ENCODE measurements around the gene LIPA.
"Not testable (repeated sequence)": the region's sequence is repeated elsewhere in the genome, so short reads cannot be mapped to it uniquely, and the experiment has no call there.

Gene LIPA

DNA sequence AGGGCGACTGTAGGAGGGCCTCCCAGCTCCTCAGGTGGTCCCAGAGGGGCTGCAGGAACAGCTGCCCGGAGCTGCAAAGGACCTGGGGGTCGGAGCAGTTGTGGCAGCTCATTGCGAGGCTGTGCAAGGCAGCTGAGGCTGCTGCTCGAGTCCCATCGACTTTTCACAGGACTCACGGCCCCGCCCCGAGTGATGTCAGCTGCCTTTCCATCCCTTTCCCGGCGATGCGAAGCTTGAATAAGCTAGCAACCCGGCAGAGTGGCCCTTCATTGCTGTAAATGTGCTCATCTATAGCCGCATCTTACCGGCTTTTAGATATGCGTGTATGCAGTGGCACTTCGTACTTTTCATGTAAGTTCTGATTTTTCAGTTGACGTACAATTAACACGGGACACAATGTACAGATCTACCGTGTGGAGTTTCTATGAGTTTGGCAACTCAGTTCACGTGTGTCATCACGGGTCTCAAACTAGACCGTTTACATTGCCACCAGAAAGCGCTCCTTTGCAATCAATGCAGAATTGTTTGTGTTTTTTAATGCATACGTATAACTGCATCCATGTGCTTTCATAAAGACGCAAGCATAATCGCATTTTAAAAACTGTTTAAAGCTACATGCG is 44.3 kb downstream of the LIPA start, which contains the start of gene CH25H:
Gene CH25H, minus strand, starts transcription at position 137 of the 620 bp plus-strand sequence. Its CDS starts 25 bp downstream, at position 112.
- peak; percentile 80 for DNase-seq

DNA sequence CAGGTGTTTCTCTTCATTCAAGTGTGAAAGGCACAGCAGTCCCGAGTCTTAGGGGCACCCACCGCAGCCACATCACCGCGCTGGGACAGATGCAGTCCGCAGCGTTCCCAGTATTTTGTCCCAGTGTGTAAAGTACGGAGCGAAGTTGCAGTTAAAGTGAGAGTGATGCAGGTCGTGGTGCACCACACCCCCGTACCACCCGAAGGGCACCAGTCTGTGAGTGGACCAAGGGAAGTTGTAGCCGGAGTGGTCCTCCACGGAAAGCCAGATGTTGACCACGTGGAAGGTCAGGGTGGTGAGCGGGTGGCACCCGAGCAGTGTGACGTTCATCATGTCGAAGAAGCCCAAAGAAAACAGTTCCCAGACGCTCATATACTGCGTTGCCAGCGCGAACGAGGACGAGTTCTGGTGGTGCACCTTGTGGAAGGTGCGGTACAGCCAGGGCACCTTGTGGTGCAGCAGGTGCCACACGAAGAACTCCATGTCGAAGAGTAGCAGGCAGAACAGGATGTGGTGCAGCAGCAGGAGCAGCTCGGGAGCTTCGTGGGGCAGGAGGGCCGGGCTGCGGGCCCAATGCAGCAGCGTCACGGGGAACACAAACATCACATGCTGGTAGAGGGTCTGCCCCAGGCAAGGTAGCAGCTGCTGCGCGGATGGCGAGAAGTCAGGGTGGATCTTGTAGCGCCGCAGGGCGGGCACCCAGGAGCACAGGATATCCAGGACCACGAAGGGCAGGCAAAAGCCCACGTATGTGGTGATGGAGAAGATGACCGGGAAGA is 45.0 kb downstream of the LIPA start:
- peak; percentile 40 for DNase-seq

DNA sequence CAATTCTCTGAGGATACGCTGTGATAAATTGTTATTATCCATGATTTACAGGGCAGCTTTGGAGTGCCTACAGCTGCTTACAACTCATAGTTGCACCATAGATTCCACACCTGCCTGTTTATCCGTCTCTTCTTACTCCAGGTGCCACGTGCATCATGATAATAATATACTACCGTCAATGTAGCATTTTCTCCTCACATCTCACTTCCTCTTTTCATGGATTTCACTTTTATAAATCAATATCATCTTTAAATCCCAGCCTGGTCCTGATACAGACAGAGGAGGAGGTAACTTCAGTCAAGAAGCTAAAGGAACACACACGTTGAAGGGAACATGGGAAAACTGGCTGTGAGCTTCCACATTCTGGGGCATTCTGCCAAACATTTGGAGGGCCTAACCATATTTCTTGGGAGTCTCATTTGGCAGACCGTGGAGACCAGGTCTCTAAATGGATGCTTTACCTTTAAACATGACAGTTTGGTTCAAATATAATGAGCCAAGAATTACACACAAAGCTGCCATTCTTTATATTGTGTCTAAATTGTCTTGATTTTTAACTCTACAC is 46.9 kb downstream of the LIPA start:
- DNase-seq, result no peak

DNA sequence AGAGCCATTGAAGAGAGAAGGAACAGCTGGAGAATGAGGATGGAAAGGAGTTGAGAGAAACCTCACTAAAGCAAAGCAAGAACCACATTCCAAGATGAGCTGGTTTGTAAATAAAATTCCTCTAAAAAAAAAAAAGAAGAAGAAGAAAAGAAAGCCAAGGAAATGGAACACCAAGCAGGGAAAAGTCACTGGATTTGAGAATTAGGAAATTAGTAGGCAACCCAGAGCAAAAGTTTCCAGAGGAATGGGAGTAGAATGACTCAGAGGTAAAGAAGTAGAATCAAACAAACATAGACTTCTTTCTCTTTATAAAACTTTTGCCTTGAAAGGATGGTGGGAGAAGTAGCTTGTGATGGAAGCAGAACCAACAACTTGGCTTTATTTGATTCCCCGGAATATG is 48.3 kb downstream of the LIPA start:
- no peak for DNase-seq

DNA sequence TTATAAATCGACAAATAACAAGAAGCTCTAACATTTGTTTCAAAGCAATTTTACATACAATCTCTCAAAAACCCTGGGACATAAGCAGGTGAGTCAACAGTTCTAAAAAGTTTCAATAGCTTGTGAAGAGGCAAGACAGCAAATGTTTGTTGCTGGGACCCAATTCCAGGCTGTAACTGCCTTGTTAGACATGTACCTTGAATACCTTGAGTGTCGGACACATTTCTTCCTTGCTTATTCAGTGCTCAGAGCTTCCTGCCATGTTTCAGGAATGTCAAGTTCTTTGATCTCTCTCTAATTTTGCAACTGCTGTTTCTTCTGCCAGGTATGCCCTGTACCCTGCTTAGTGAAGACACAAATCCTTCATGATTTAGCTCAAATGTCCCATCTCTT is 49.5 kb downstream of the LIPA start:
- DNase-seq, result no peak

DNA sequence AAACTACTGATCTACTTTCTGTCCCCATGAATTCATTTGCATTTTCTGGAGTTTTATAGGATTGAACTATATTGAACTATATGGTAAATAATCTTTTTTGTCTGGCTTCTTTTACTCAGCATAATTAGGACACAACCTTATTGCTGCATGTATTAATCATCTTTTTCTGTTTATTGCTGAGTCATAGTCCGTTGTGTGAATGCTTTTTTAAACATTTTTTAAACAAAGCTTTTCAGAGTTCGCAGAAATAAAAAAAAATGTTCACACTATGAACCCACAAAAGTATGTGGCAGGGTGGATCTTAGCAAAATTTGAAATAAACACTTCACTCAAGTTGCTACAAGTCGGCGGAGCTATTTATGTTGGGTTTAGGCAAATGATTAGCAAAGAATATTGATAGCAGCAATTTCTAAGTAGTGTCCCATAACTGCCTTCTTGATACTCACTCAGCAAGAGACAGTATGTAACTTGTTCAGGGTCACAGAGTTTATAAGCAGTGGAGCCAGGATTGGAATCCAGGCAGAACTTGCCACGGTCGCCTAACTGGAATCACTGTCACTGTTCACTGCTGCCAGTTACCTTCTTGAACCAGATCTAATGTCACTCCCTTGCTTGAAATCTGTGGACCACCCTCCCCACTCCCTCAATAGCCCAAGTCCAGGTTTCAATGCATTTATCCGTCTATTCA is 50.1 kb downstream of the LIPA start:
- no peak for DNase-seq

DNA sequence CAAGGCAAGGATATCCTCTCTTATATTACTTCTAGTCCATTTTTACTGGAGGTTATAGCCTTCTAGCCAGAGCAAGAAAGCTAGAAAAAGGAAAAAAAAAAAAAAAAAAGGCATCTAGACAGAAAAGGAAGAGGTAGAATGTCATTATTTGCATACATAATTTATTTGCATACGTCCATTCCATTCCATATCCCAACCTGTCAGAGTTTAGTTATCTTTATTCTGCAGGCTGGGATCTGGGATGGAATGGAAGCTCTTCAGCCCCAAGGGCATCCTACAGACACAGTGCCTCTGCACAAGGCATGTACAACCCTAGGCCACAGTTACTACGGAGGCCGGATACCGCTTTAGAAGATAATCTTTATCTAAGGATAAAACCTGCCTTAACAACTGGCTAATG is 54.1 kb downstream of the LIPA start:
- DNase-seq, result no peak

DNA sequence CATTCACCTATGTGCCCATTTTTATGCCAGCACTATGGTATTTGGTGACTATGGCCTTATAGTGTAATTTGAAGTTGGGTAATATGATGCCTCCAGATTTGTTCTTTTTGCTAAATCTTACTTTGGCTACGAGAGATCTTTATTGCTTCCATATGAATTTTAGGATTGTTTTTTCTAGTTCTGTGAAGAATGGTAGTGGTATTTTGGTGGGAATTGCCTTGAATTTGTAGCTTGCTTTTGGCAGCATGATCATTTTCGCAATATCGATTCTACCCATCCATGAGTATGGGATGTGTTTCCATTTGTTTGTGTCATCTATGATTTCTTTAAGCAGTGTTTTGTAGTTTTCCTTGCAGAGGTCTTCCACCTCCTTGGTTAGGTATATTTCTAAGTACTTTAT is 60.3 kb downstream of the LIPA start:
- DNase-seq, result not testable (repeated sequence)

DNA sequence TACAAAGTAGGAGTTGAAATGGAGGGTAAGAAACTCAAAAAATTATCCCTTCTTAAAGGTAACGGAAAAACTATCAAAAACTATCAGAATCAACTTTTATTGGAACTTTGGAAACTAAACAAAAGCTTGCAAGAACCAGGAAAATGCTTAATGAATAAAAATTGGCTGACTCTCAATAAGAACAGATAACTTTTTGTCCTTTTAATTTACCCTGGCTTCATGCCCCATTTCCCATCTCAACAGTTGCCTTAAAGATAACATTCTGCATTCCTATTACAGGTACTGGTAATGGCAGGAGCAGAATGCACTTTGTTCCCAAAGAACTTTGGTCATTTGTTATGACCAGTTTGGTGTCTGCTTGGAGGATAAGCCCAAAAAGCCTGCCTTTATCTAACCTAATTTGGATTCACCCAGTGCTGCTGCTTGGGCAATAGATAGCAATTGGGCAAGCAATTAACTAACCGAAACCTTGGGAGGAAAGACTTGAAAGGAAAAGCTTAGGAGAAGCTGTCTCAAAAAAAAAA is 62.3 kb downstream of the LIPA start:
- DNase-seq, result no peak

DNA sequence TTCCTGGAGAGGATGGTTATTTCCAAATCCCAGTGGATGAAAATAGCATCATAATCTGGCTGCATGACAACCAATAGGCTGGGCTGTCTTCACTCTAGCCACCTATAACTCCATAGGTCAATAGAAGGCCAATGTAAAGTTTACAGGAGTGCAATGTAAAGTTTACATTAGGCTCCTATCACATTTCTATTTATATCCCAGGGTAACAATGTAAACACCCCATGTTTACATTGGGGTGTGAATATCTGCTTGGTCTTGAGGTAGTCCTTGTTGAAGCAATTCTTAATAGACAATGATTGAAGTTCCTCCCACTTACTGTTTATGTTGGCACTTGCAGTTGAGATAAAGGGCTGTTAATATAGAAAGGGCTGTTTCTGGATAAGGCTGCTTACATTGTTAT is 65.9 kb downstream of the LIPA start:
- no peak for DNase-seq

DNA sequence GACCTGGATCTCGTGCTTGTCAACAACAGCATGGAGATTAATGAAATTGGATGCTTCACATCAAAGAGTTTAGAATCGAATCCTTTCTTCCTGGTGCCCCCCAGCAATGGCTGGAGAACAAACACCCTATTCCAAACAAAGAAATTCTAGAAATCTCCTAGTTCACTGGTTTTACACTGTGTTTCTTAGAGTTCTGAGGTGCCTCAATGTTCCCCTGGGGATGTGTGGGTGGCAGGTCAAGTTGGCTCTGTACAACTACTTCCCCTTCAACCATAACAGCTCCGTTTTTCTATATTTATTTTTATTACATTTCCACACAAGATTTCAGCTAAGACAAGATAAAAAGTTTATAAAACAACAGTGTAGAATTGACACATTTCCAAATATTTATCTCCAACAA is 66.9 kb downstream of the LIPA start:
- DNase-seq, result no peak

DNA sequence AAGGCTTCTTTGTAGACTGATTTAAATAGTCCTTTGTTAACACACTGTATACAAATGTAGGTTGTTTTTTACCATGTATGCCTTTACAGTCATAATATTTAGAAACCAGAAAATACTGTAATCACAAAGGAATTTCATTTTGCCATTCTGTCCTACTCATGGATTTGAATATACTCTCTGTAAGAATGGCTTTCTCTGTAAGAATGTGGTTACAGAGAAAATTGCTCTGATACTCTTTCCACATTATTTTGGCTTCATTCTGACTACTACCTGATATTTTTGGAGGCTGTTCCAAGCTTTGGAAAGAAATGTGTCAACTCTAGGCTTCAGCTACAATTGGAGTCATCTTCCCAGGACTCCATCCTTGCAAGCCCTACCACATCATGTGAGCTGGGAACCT is 68.0 kb downstream of the LIPA start:
- no peak for DNase-seq

DNA sequence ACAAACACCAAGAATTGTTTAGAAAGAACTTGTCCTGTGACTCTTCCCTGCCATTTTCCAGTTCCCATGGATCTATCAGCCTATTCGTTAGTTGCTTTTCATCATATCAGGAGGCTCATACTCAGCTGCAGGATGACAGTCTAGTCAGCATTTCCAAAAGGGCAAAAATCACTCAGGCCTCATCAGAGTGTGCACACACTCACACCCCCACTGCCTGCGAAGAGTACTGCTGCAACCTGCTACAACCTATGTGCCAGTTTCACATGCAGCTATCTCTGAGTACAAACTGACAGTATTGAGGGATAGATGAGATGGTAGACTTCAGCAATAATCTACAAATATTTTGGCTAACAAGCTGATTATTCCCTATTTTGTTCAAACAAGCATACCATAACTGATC is 68.7 kb downstream of the LIPA start:
- DNase-seq, result no peak

DNA sequence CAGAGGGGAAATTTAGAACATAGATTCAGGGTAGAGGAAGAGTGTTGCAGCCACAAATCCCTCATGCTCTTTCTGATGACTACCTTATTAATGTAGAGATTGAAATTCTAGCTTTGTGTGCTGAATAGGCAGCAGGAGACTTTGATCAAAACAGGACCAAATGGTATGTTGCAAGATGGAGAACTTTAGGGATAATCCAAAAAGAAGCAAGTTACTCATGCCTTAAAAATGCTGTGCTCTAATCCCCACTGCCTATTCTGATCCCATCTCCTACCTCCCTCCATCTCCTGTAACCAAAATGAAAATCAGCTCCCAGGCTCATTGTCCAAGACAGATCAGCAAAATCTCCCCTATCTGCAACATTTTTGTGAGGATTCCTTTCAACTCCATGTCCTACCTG is 75.8 kb downstream of the LIPA start:
- no peak for DNase-seq

DNA sequence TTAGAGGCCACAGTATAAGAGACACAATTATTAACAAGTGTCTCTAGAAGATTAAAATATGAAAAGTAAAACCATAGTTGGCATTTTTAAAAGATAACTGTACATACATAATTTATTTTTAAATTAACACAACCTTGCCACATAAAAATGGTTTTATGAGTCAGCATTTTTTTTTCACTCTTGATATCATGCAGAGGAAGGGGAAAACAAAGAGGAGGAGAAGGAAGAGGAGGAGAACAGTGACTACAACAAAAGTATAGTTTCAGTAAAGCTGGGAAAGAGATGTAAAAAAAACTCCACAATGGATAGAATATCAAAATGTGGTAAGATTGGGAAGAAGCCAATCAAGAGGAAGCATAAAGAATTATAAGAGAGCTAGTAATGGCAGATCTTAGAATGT is 78.5 kb downstream of the LIPA start:
- no peak for DNase-seq

DNA sequence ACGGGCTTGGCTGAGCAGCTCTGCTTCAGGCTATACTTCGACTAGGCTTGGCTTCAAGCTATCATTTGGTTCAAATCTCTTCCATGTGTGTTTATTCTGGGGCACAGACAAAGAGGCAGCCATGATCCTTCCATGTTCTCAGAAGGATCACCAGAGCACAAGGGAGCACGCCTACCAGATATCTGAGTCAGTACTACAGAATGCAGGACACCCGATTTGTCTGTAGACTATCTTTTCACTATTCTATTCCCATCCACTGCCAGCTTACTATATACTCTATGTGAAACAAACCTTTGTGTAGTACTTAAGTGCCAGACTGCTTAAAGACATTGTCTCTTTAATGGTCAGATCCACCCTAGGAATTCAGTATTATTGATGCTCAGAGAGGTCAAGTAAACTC is 79.6 kb downstream of the LIPA start:
- DNase-seq, result no peak

DNA sequence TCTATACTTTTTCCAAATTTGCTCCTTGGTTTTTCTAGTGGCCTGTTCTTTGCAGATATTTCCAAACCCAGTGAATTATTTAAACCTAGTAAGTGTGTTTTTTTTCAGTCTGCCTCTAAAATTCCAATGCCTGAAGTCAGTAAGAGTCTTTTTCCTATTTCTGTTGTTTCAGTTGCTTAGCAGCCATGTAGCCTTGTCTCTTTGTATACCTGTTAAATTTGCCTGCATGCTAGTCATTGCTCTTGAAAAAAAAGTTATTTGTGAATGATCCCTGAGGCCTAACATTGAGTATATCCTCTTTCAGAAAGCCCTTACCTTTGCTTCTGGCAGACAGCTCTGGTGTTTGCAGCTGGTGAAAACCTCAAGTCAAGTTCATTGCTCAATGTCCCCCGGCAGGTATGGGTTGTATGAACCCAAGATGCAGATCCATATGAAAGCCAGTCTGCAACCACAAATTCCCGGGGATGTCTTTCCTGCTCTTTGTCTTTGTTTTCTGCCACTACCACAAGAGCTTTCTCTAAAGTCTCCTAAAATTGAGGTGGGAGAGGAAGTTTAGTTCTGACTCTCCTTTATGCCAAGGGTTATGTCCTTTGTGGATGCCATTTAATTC is 80.2 kb downstream of the LIPA start:
- DNase-seq, result no peak

DNA sequence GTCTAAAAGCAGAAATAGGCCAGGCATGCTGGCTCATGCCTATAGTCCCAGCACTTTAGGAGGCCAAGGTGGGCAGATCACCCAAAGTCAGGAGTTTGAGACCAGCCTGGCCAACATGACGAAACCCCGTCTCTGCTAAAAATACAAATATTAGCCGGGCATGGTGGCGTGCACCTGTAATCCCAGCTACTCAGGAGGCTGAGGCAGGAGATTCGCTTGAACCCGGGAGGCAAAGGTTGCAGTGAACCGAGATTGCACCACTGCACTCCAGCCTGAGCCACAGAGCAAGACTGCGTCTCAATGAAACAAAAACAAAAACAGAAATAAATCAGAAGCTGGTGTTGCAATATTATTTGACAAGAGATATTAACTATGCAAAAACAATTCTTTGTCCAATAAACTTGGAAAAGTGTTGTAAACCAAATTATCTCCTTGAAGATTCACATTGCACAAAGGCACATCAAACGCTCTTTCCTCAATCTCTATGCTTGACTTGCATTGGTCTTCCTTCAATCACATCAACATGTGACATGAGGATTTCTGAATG is 83.1 kb downstream of the LIPA start:
- not testable (repeated sequence) for DNase-seq

DNA sequence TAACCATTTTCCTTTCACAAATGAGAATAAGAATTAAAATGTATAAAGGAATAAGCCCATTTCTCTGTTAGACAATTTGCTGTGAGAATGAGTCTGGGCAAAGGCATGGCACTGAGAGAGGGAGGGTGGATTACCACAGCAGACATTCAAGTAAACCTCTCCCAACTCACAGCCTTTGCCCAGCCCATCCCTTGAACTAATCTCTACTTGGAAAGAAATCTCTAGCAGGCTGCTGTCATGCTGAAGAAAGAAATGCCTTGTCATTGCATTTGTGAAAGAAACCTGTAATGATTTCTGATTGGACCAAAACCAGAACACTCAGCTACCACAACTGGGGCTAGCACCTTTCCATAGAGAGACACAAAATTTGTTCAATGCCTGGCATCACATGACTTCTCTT is 83.7 kb downstream of the LIPA start:
- DNase-seq, result no peak

DNA sequence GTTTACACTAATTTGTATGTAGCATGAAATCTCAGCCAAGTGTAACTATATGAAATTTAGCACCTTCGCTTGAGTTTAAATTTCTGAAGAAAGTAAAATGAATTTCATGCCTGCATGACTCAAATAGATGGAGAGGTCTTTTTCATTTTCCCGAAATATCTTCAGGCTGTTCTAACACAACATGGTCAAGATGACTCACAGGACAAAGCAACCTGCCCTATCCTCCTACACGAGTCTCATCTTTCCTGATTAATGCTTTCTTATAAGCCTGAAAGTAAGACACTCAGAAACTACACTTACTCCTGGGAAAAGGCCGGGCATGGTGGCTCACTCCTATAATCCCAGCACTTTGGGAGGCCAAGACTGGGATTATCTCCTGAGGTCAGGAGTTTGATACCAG is 85.7 kb downstream of the LIPA start:
- DNase-seq, result no peak

DNA sequence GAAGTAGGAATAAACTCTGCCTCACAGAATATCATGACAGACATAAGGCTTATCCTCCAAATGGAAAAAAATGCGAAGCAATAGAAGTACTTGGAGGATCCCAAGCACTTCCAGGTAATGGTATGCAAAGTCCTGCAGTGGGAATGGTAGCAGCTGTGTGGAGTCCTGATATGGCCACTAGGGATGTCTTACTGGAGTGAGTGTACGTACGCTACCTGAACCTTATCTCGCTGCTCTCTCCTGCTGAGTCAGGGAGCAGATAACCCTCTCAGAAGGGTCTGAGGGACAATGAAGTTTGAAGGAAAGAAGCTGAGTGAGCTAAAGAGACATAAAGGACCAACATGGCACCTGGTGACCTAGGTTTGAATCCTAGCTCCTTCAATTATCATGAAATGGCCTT is 86.7 kb downstream of the LIPA start:
- DNase-seq, result no peak

DNA sequence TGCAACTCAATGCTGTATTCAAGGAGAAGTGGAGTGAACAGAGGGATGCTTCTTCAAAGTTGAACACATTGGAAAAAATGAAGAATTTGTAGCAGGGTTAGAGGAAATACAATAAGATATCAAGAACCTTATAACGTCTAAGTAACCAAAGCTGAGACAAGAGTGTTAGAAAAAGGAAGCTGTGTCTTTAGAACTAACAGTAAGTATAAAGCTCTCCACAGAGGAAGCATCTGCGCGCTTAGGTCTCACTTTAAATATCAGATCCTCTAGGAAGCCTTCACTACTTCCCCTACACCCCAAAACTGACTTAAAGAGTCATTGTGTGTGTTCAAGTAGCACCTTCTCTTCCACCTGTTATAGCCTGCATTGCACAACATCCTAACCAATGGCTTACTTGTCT is 87.5 kb downstream of the LIPA start:
- no peak for DNase-seq

Data from stimulated activated CD4-positive, alpha-beta T cell treated with anti-CD3 and anti-CD28 coated beads, Interleukin-15, amount 100 ng/mL, for 24 hours (primary cell).